ENCODE results near the gene ZNF764. TPM values are rescaled to one million over a fixed set of nuclear protein-coding genes. Genes with fewer than 3 reads are reported as not detected.

The ZNF764 gene
- polyA plus RNA-seq, 1 donor (not counting 4 experiments of a cell fraction or from before 2014, with no cell fraction given), result 1.6 TPM

DNA sequence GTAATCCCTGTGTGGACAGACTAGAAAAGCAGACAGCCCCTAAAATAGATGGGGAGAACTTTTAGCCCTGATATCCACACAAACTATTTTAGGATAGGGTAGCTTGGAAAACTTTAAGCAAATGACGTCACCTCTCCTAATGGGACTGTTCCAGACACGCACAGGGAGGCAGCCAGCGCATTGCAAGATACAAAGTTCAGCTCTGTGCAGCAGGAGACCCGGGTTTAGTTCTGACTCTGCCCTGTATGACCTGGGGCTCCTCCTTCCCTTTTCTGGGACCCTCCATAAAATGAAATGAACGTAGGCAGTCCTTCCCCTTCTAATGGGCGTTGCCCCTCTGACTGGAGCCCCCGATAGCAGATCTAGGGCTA is 45.8 kb upstream of the ZNF764 start:
- no peak overlapping the region for H3K9ac ChIP-seq (ENCODE audit: control insufficient read depth, extremely low read depth, insufficient read depth, low read length)

GRCh38 chr16:30602616-30603277 is 44.6 kb upstream of the ZNF764 start:
- H3K4me3 ChIP-seq (ENCODE audit: control insufficient read depth in 2 of 3, extremely low read depth in 1 of 3, insufficient read depth in 2 of 3, low read depth in 1 of 3, low read length in 3 of 3), result no peak overlapping the region
- H3K79me2 ChIP-seq (ENCODE audit: control insufficient read depth, insufficient read depth, low read length), result no peaks in the 10 kb centered on the region
- no peak for FAIRE-seq
- dilution Hi-C loops (cut with MboI; ENCODE audit: extremely low pct_ligation_motif_present, low sequenced_read_pairs), result no loop called here
- peaks cover 10% of the 10 kb centered on the region in 2 experiments for H3K36me3 ChIP-seq (ENCODE audit: control insufficient read depth in 2 of 2, extremely low read depth in 1 of 2, insufficient read depth in 2 of 2, low read length in 2 of 2)
- no peaks in the 10 kb centered on the region for H3K9me1 ChIP-seq (ENCODE audit: control insufficient read depth, extremely low read depth, insufficient read depth, low read length)
- no peak for DNase-seq (ENCODE audit: low read depth, low spot score)
- no peaks in the 10 kb centered on the region for H3K27me3 ChIP-seq (ENCODE audit: control insufficient read depth, extremely low read depth, insufficient read depth, low read length)
- no peak overlapping the region for H3K27ac ChIP-seq (ENCODE audit: control insufficient read depth, insufficient read depth, low read length)
- H3K4me2 ChIP-seq (ENCODE audit: control insufficient read depth, extremely low read depth, insufficient read depth, low read depth, low read length), result peak overlapping the region; percentile 1
- TF ChIP-seq CTCF (optimal IDR thresholded peaks at IDR 0.05 in 1 of 3, IDR thresholded peaks at IDR 0.05 in 1 of 3, conservative IDR thresholded peaks at IDR 0.05 in 1 of 3; ENCODE audit: extremely low read depth in 1 of 3, insufficient read depth in 2 of 3, low read length in 3 of 3) (no peak), EZH2 (IDR thresholded peaks at IDR 0.05; ENCODE audit: low read length) (no peak)
- no peaks in the 10 kb centered on the region for H4K20me1 ChIP-seq (ENCODE audit: control insufficient read depth, extremely low read depth, insufficient read depth, low read length)
- peaks cover 14% of the 10 kb centered on the region for H3K4me1 ChIP-seq (ENCODE audit: control insufficient read depth, extremely low read depth, insufficient read depth, low read length)
- peak overlapping the region; percentile 24 for H3K9ac ChIP-seq (ENCODE audit: control insufficient read depth, extremely low read depth, insufficient read depth, low read length)
- no peaks in the 10 kb centered on the region for H3K9me3 ChIP-seq (ENCODE audit: control insufficient read depth, low read depth, low read length)
- H2AFZ ChIP-seq (ENCODE audit: control insufficient read depth, low read length), result no peak overlapping the region

More for the DNA sequence above, 45.8 kb upstream of the ZNF764 start:
- Histone ChIP-seq H3K4me2 (ENCODE audit: control insufficient read depth, extremely low read depth, insufficient read depth, low read depth, low read length) (no peak overlapping the region), H2AFZ (ENCODE audit: control insufficient read depth, low read length) (no peak overlapping the region), H3K27me3 (ENCODE audit: control insufficient read depth, extremely low read depth, insufficient read depth, low read length) (no peaks in the 10 kb centered on the region), H3K4me1 (ENCODE audit: control insufficient read depth, extremely low read depth, insufficient read depth, low read length) (peaks cover 14% of the 10 kb centered on the region), H4K20me1 (ENCODE audit: control insufficient read depth, extremely low read depth, insufficient read depth, low read length) (no peaks in the 10 kb centered on the region), H3K27ac (ENCODE audit: control insufficient read depth, insufficient read depth, low read length) (no peak overlapping the region), H3K79me2 (ENCODE audit: control insufficient read depth, insufficient read depth, low read length) (no peaks in the 10 kb centered on the region), H3K36me3 (ENCODE audit: control insufficient read depth in 2 of 2, extremely low read depth in 1 of 2, insufficient read depth in 2 of 2, low read length in 2 of 2) (peaks cover 10 to 13% of the 10 kb centered on the region in 2 experiments), H3K4me3 (ENCODE audit: control insufficient read depth in 2 of 3, extremely low read depth in 1 of 3, insufficient read depth in 2 of 3, low read depth in 1 of 3, low read length in 3 of 3) (no peak overlapping the region), H3K9me1 (ENCODE audit: control insufficient read depth, extremely low read depth, insufficient read depth, low read length) (no peaks in the 10 kb centered on the region), H3K9me3 (ENCODE audit: control insufficient read depth, low read depth, low read length) (no peaks in the 10 kb centered on the region)
- FAIRE-seq, result no peak
- dilution Hi-C loops (cut with MboI; ENCODE audit: extremely low pct_ligation_motif_present, low sequenced_read_pairs), result no loop called here
- DNase-seq (ENCODE audit: low read depth, low spot score), result no peak
- TF ChIP-seq CTCF (optimal IDR thresholded peaks at IDR 0.05 in 1 of 3, IDR thresholded peaks at IDR 0.05 in 1 of 3, conservative IDR thresholded peaks at IDR 0.05 in 1 of 3; ENCODE audit: extremely low read depth in 1 of 3, insufficient read depth in 2 of 3, low read length in 3 of 3) (no peak), EZH2 (IDR thresholded peaks at IDR 0.05; ENCODE audit: low read length) (no peak)
